ENCODE data around the gene PRR35.

The PRR35 gene

DNA sequence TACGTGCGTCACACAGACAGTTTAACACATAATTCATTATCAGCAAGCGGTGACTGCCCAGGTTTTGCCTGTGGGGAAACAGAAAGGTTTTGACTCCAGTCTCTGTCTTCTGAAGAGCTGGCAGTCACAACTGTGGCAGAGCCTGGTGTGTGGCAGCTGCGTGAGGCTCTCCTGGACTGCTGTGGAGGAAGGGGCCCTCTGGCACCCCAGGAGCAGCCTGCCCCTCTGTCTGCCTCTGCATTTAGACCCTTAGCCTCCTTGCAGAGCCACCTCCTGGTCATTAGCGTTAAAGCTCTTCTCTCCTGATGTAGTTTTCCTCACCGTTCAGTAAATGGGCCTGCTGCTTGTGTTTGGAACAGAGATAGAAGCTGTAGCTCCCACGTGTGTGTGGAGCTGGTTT lies 40.6 kb downstream of the PRR35 start:
- DNase-seq (ENCODE audit: extremely low spot score) = no peak
- TF ChIP-seq CTCF (IDR thresholded peaks at IDR 0.05; ENCODE audit: control extremely low read depth, extremely low read depth, low read depth, missing control alignments) = peak; percentile 35
- ChIA-PET CTCF (interaction anchor here (1.0 kb wide), 1 partner anchor 11 kb away, joined by 4 read pairs; no protein-coding TSS in a partner anchor), POLR2A (no interaction called here)

DNA sequence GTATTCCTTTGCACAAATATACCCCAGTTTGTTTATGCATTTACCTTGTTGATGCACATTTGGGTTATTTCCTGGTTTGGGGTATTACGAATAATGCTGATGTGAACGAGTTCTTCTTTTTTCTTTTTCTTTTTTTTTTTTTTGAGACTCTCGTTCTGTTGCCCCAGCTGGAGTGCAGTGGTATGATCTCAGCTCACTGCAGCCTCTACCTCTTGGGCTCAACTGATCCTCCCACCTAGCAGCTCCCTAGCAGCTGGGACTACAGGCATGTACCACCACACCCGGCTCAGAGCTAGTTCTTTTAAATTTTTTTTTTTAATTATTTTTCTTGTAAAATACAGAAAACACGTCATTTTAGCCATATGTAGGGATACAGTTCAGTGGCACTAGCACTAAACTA lies 43.7 kb downstream of the PRR35 start:
- no peak for TF ChIP-seq CTCF (IDR thresholded peaks at IDR 0.05; ENCODE audit: control extremely low read depth, extremely low read depth, low read depth, missing control alignments)
- ChIA-PET CTCF (no interaction called here), POLR2A (interaction anchor here (0.7 kb wide), 1 partner anchor 63 kb away, joined by 3 read pairs; no protein-coding TSS in a partner anchor)
- no peak for DNase-seq (ENCODE audit: extremely low spot score)

GRCh38 chr16:606656-607307 lies 46.6 kb downstream of the PRR35 start:
- DNase-seq (ENCODE audit: extremely low spot score) = no peak
- ChIA-PET CTCF (no interaction called here), POLR2A (no interaction called here)
- TF ChIP-seq CTCF (IDR thresholded peaks at IDR 0.05; ENCODE audit: control extremely low read depth, extremely low read depth, low read depth, missing control alignments) = no peak

DNA sequence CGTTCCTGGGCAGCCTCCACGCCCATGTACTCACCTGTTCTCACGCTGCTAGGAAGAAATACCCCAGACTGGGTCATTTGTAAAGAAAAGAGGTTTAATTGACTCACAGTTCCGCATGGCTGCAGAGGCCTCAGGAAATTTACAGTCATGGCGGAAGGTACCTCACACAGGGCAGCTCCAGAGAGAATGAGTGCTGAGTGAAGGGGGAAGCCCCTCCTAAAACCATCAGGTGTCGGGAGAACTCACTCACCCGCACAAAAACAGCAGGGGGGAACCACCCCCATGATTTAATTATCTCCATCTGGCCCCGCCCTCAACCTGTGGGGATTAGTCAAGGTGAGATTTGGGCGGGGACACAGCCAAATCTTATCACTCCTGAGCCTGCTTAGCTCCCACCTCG lies 47.8 kb downstream of the PRR35 start:
- POLR2A ChIA-PET = no interaction called here
- no peak for DNase-seq (ENCODE audit: extremely low spot score)
- no peak for TF ChIP-seq CTCF (IDR thresholded peaks at IDR 0.05; ENCODE audit: control extremely low read depth, extremely low read depth, low read depth, missing control alignments)
- CTCF ChIA-PET = interaction anchor here (1.1 kb wide), 1 partner anchor 9 kb away, joined by 3 read pairs; no protein-coding TSS in a partner anchor

DNA sequence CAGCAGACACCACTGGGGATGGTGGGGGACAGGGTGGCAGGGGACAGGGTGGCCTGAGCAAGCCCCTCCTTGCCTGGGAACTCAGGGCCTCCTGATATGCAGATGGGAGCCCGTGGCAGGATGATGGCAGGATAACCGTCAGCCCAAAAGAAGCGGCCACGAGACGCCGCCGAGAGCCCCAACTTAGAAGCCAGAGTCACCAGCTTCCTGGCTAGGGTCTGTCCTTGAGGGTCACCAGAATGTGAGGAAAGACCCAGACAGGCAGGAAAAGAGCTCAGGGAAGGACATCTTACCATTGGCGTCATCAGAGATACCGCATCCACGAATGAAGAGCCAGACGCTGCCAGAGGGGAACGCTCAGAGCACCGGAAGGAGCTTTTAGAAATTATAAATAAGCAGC lies 49.1 kb downstream of the PRR35 start:
- TF ChIP-seq CTCF (IDR thresholded peaks at IDR 0.05; ENCODE audit: control extremely low read depth, extremely low read depth, low read depth, missing control alignments) = no peak
- ChIA-PET CTCF (interaction anchor here (1.1 to 1.5 kb wide), 2 partner anchors 10 to 11 kb away, joined by 3 to 6 read pairs; no protein-coding TSS in a partner anchor), POLR2A (no interaction called here)
- DNase-seq (ENCODE audit: extremely low spot score) = no peak

DNA sequence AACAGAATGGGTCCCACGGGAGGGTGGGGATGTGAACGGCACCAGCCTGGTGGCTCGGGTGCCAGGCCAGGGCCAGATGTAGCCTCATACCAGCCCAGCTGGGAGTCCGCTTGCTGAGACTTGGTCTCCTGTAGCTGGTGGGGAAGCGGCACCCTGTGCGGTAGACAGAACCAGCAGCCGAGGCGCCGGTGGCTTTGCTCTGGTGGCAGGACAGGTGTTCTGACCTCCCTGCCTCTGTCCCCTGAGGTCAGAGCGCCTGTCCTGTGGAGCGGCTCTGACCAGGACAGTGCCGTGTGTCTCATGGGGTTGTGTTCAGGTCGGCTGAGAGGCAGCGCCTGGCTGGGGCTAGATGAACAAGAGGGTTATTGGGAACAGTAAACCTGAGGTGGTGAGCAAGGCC lies 49.8 kb downstream of the PRR35 start:
- ChIA-PET POLR2A (no interaction called here), CTCF (interaction anchor here (1.1 to 1.5 kb wide), 2 partner anchors 11 kb away, joined by 6 read pairs; no protein-coding TSS in a partner anchor)
- TF ChIP-seq CTCF (IDR thresholded peaks at IDR 0.05; ENCODE audit: control extremely low read depth, extremely low read depth, low read depth, missing control alignments) = no peak
- no peak for DNase-seq (ENCODE audit: extremely low spot score)

Measured in GM10248 (cell line).